ENCODE results near the gene PPP1R11. TPM values are rescaled to one million over a fixed set of nuclear protein-coding genes. Genes with fewer than 3 reads are reported as not detected.

Gene PPP1R11
- 41.4 to 46.0 TPM (median 43.2 TPM) in 5 replicates for total RNA-seq (2022; extraction: Qiagen RNA extraction; ENCODE audit: low read depth)

GRCh38 chr6:30066577-30067459, at the start of gene PPP1R11:
Gene PPP1R11, plus strand, starts transcription at chr6:30067198. Its CDS starts 213 bp downstream, at chr6:30067411.

DNA sequence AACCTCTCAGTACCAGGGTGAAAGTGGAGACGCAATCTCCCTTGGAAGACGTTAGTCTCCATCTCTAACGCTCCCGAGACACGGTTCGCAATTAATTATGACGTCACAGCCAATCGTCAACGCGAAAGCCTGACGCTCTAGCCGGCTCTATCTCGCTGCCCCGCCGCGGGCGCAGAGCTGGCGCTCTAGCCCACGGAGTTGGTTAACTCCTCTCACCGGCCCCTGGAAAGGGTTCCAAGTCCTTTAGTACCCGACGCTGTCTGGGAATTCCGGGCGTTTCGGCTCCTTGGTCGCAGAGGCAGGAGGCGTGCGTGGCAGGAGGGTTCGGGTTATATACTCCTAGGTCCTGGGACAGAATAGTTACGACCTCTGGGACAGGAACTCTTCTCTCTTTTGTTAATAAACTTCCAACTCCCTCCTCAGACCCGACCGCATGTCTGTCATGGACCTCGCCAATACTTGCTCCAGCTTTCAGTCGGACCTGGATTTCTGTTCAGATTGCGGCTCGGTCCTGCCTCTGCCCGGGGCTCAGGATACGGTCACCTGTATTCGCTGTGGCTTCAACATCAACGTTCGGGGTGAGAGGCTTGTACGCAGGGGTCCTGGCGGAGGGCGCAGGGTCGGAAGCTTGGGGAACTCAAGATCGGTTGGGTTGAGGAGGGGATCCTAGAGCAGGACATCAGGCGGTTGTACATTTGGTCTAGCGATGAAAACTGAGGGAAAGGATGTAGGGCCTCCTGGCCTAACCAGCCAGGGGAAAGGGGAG, 5.7 kb upstream of the PPP1R11 start, which contains the start of gene POLR1H:
Gene POLR1H (plus strand): TSS at position 174 of the 766 bp plus-strand sequence. CDS start 260 bp downstream, at position 434.

DNA sequence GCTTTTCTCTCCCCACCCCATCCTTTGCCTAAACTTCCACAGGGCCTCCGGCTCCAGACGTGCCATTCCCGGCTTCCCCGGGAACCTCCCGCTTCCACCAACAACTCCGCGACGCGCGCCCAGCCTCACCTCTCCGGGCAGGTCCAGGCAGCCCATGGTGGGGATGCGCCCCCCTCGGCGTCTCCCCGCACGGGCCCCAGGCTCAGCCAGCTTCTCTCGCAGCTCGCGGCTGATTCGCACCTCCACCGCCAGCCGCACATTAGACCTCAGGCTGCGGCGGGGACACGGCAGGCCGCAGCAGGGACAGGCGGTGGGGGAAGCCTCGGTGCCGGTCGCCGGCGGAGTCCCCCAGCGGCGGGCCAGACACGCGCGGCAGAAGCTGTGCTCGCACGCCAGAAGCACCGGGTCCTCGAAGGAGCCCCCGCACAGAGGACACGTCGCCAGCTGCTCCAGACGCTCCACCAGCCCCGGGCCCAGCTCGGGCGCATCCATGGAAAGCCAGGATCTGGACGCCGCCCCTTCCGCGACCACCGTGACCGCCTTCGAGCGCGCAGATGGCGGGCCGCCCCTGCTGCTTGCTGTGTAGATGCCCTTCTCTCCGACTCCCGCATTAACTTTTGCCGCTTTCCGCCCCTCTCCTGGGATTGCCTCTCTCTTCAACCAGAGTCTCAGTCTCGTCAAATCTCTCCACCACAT, 8.2 kb downstream of the PPP1R11 start, which contains the start of gene RNF39:
Gene RNF39 (minus strand): TSS at position 676 of the 696 bp plus-strand sequence. CDS start 184 bp downstream, at position 492.

DNA sequence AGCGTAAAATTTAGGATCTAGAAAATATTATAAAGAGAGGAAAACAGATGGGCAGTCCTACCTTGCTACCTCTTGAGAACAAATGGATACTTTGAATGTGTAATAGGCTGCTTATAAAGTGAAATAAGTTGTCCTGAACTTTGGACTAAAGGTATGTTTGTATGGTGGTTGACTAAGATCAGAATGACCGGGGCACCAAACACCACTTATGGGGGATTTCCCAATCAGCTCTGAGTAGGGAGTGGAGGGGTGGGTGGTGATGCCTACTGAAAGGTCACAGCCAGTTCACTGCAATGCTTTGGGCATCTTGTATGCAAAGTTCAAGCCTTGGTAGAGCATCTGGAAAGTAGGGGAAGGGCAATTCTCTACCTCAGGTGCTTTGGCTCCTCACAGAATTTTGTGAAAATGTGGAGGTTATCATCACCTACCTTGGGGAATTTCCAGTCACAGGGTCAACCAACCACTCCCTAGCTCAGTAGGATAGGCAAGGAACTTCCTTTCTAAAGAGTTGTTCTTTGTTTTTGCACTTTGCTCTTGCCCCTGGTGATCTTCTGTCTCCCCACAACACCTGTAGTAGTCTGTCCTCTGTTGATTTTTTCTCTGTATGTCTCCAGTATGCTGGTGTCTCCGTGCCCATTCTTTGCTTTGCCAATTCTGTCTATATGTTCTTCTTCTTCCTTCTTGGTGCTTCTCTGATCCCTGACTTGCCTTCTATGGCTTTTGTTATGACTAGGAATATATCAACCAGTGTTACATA, 46.2 kb downstream of the PPP1R11 start, which contains the start of gene TRIM31:
Gene TRIM31 (minus strand): TSS at position 88 of the 757 bp plus-strand sequence. CDS start 285 bp downstream, outside the sequence.

Other genes starting within 250 kb of the PPP1R11 start
- gene HLA-G, start 239.4 kb upstream of the PPP1R11 start, total RNA-seq (2022; extraction: Qiagen RNA extraction; ENCODE audit: low read depth), result 0.03 TPM in 1 of 5 replicates, not detected in the others
- gene HLA-A, start 124.7 kb upstream of the PPP1R11 start, total RNA-seq (2022; extraction: Qiagen RNA extraction; ENCODE audit: low read depth), result 113 to 144 TPM (median 140 TPM) in 5 replicates
- gene POLR1H, start 5.9 kb upstream of the PPP1R11 start, total RNA-seq (2022; extraction: Qiagen RNA extraction; ENCODE audit: low read depth), result 25.7 to 36.9 TPM (median 36.2 TPM) in 5 replicates
- 0.03 TPM in 1 of 5 replicates, not detected in the others for gene RNF39, start 8.6 kb downstream of the PPP1R11 start, total RNA-seq (2022; extraction: Qiagen RNA extraction; ENCODE audit: low read depth)
- 1.2 to 2.1 TPM (median 2.1 TPM) in 5 replicates for gene TRIM31, start 45.9 kb downstream of the PPP1R11 start, total RNA-seq (2022; extraction: Qiagen RNA extraction; ENCODE audit: low read depth)
- not detected in 5 replicates for gene TRIM40, start 68.9 kb downstream of the PPP1R11 start, total RNA-seq (2022; extraction: Qiagen RNA extraction; ENCODE audit: low read depth)
- gene TRIM10, start 94.0 kb downstream of the PPP1R11 start, total RNA-seq (2022; extraction: Qiagen RNA extraction; ENCODE audit: low read depth), result not detected in 5 replicates
- 0.29 TPM in 1 of 5 replicates, not detected in the others for gene TRIM15, start 96.3 kb downstream of the PPP1R11 start, total RNA-seq (2022; extraction: Qiagen RNA extraction; ENCODE audit: low read depth)
- gene TRIM26, start 146.2 kb downstream of the PPP1R11 start, total RNA-seq (2022; extraction: Qiagen RNA extraction; ENCODE audit: low read depth), result 24.8 to 27.3 TPM (median 25.7 TPM) in 5 replicates

Measured in A549 treated with CpdA at 1 μM for 4 hours (cell line).